ENCODE measurements around the gene BCL7A.

DNA sequence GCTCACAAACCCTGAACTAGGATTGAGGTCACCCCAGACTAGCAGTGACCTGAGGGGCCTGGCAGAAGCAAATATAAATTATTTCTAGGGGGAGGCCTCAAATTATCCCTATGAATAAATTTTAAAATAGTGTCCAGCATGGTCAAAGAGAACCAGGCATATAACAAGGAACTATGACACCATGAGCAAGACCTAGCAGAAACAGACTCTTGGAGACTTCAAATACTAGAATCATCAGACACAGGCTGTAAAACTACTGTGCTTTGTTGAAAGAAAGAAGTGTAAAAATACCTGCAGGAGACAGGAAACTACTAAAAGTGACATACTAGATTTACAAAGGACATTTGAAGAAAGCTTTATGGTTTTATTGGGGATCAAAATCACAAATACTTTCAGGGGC, 3.2 kb upstream of the BCL7A start:
- TF ChIP-seq, protein P1, sequence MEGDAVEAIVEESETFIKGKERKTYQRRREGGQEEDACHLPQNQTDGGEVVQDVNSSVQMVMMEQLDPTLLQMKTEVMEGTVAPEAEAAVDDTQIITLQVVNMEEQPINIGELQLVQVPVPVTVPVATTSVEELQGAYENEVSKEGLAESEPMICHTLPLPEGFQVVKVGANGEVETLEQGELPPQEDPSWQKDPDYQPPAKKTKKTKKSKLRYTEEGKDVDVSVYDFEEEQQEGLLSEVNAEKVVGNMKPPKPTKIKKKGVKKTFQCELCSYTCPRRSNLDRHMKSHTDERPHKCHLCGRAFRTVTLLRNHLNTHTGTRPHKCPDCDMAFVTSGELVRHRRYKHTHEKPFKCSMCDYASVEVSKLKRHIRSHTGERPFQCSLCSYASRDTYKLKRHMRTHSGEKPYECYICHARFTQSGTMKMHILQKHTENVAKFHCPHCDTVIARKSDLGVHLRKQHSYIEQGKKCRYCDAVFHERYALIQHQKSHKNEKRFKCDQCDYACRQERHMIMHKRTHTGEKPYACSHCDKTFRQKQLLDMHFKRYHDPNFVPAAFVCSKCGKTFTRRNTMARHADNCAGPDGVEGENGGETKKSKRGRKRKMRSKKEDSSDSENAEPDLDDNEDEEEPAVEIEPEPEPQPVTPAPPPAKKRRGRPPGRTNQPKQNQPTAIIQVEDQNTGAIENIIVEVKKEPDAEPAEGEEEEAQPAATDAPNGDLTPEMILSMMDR (IDR thresholded peaks at IDR 0.05): no peak
- TF ChIP-seq POLR2A (IDR thresholded peaks at IDR 0.05) (no peak), POLR2AphosphoS5 (IDR thresholded peaks at IDR 0.05; ENCODE audit: insufficient read depth in 1 of 2, low read depth in 1 of 2) (no peak)
